ENCODE results near the gene TMEM128.
"Not testable (repeated sequence)": the region's sequence is repeated elsewhere in the genome, so short reads cannot be mapped to it uniquely, and the experiment has no call there.

The TMEM128 gene

DNA sequence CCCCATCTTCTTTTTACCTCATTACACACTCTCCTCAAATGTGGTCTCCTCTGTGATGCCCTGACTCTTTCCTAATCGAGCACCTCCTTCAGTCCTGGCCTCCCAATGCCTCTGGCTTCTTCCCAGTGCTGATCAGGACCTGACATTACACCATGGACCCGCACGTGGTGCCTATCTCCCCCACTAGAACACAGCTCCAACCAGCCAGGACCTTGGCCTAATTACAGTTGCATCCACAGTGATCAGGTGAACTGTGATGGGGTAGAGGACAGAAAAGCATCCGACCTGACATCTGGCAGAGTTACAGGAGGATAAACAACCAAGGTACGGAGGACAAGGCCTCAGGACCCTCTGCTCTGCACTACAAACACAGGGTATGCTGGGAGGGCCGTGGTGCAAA is 29.5 kb upstream of the TMEM128 start:
- Histone ChIP-seq H3K27ac (ENCODE audit: low read length) (no peak overlapping the region), H3K9me3 (ENCODE audit: control insufficient read depth in 2 of 2, low read length in 2 of 2) (no peaks in the 10 kb centered on the region), H3K36me3 (ENCODE audit: control insufficient read depth in 2 of 2, insufficient read depth in 2 of 2, low read length in 2 of 2) (peaks cover 49 to 50% of the 10 kb centered on the region in 2 donors), H3K9ac (ENCODE audit: low read length in 2 of 2) (no peak overlapping the region), H3K4me1 (ENCODE audit: control insufficient read depth, insufficient read depth, low read length) (no peaks in the 10 kb centered on the region), H3K4me3 (ENCODE audit: low read length in 2 of 2) (no peak overlapping the region), H3K27me3 (ENCODE audit: control insufficient read depth in 1 of 2, insufficient read depth in 2 of 2, low read length in 2 of 2) (no peaks in the 10 kb centered on the region)

- Histone ChIP-seq H3K4me1 (ENCODE audit: control insufficient read depth, insufficient read depth, low read length) (no peaks in the 10 kb centered on the region), H3K9me3 (ENCODE audit: control insufficient read depth in 2 of 2, low read length in 2 of 2) (no peaks in the 10 kb centered on the region), H3K36me3 (ENCODE audit: control insufficient read depth in 2 of 2, insufficient read depth in 2 of 2, low read length in 2 of 2) (peaks cover 43 to 50% of the 10 kb centered on the region in 2 donors), H3K9ac (ENCODE audit: low read length in 2 of 2) (no peak overlapping the region), H3K27ac (ENCODE audit: low read length) (no peak overlapping the region), H3K27me3 (ENCODE audit: control insufficient read depth in 1 of 2, insufficient read depth in 2 of 2, low read length in 2 of 2) (no peaks in the 10 kb centered on the region), H3K4me3 (ENCODE audit: low read length in 2 of 2) (no peak overlapping the region)
Measured at GRCh38 chr4:4274226-4274625, 26.2 kb upstream of the TMEM128 start.

DNA sequence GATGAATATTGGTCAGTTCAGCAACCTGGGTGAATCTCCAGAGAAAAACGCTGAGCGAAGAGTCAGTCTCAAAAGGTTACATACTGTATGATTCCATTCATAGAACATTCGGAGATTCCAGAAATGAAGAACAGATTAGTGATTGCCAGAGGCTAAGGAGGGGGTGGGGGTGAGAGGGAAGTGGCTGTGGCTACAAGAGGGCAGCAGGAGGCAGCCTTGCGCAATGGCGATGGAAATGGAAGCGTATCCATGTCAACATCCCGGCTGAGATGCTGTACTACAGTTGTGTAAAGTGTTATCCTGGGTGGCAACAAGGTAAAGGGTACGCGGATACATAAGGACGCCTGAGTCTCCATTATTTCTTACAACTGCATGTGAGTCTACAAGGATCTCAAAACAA is 23.9 kb upstream of the TMEM128 start:
- Histone ChIP-seq H3K36me3 (ENCODE audit: control insufficient read depth in 2 of 2, insufficient read depth in 2 of 2, low read length in 2 of 2) (peaks cover 39 to 45% of the 10 kb centered on the region in 2 donors), H3K9me3 (ENCODE audit: control insufficient read depth in 2 of 2, low read length in 2 of 2) (no peaks in the 10 kb centered on the region), H3K9ac (ENCODE audit: low read length in 2 of 2) (no peak overlapping the region), H3K27me3 (ENCODE audit: control insufficient read depth in 1 of 2, insufficient read depth in 2 of 2, low read length in 2 of 2) (no peaks in the 10 kb centered on the region), H3K27ac (ENCODE audit: low read length) (no peak overlapping the region), H3K4me1 (ENCODE audit: control insufficient read depth, insufficient read depth, low read length) (no peaks in the 10 kb centered on the region), H3K4me3 (ENCODE audit: low read length in 2 of 2) (no peak overlapping the region)

GRCh38 chr4:4270529-4270928 is 22.5 kb upstream of the TMEM128 start:
- H3K27me3 ChIP-seq (ENCODE audit: control insufficient read depth in 1 of 2, insufficient read depth in 2 of 2, low read length in 2 of 2): no peaks in the 10 kb centered on the region
- H3K4me3 ChIP-seq (ENCODE audit: low read length in 2 of 2): no peak overlapping the region
- no peak overlapping the region for H3K9ac ChIP-seq (ENCODE audit: low read length in 2 of 2)
- no peaks in the 10 kb centered on the region for H3K9me3 ChIP-seq (ENCODE audit: control insufficient read depth in 2 of 2, low read length in 2 of 2)
- no peak overlapping the region for H3K27ac ChIP-seq (ENCODE audit: low read length)
- H3K36me3 ChIP-seq (ENCODE audit: control insufficient read depth in 2 of 2, insufficient read depth in 2 of 2, low read length in 2 of 2): peaks cover 39 to 42% of the 10 kb centered on the region in 2 donors
- H3K4me1 ChIP-seq (ENCODE audit: control insufficient read depth, insufficient read depth, low read length): no peaks in the 10 kb centered on the region

DNA sequence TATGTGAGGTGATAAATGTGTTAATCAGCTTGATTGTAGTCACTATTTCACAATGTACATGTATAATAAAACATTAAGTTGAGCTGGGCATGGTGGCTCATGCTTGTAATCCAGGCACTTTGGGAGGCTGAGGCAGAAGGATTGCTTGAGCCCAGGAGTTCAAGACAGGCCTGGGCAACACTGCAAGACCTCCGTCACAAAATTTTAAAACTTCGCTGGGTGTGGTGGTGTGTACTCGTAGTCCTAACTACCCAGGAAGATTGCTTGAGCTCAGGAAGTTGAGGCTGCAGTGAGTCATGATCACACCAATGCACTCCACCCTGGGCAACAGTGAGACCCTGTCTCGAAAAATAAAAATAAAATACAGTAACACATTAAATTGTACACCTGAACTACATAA is 21.8 kb upstream of the TMEM128 start:
- H3K27ac ChIP-seq (ENCODE audit: low read length): no peak overlapping the region
- no peaks in the 10 kb centered on the region for H3K27me3 ChIP-seq (ENCODE audit: control insufficient read depth in 1 of 2, insufficient read depth in 2 of 2, low read length in 2 of 2)
- H3K9ac ChIP-seq (ENCODE audit: low read length in 2 of 2): no peak overlapping the region
- H3K4me3 ChIP-seq (ENCODE audit: low read length in 2 of 2): no peak overlapping the region
- no peaks in the 10 kb centered on the region for H3K9me3 ChIP-seq (ENCODE audit: control insufficient read depth in 2 of 2, low read length in 2 of 2)
- H3K36me3 ChIP-seq (ENCODE audit: control insufficient read depth in 2 of 2, insufficient read depth in 2 of 2, low read length in 2 of 2): peaks cover 37% of the 10 kb centered on the region in 2 donors
- no peaks in the 10 kb centered on the region for H3K4me1 ChIP-seq (ENCODE audit: control insufficient read depth, insufficient read depth, low read length)

DNA sequence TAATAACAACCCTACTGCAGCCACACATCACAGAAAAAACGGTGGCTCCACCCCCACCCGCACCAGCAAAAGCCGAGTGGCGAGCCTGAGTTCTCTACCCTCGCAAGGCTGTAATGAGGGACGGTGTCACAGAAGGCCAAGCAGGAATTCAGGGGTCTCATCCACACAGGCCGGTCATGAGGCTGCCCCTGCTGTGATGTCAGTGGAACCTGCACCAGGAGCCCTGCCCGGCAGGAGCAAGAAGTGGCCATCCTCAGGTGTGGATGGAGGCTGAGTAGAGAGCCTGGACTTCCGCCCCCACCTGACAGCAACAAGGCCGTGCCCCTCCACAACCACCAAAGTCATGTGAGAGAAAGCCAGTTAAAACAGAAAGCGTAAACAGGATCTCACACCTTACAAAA is 21.3 kb upstream of the TMEM128 start:
- Histone ChIP-seq H3K27ac (ENCODE audit: low read length) (no peak overlapping the region), H3K9me3 (ENCODE audit: control insufficient read depth in 2 of 2, low read length in 2 of 2) (no peaks in the 10 kb centered on the region), H3K27me3 (ENCODE audit: control insufficient read depth in 1 of 2, insufficient read depth in 2 of 2, low read length in 2 of 2) (no peaks in the 10 kb centered on the region), H3K4me1 (ENCODE audit: control insufficient read depth, insufficient read depth, low read length) (no peaks in the 10 kb centered on the region), H3K36me3 (ENCODE audit: control insufficient read depth in 2 of 2, insufficient read depth in 2 of 2, low read length in 2 of 2) (peaks cover 33 to 35% of the 10 kb centered on the region in 2 donors), H3K9ac (ENCODE audit: low read length in 2 of 2) (no peak overlapping the region), H3K4me3 (ENCODE audit: low read length in 2 of 2) (no peak overlapping the region)

GRCh38 chr4:4268776-4269175 is 20.8 kb upstream of the TMEM128 start:
- H3K27ac ChIP-seq (ENCODE audit: low read length): no peak overlapping the region
- no peaks in the 10 kb centered on the region for H3K4me1 ChIP-seq (ENCODE audit: control insufficient read depth, insufficient read depth, low read length)
- H3K4me3 ChIP-seq (ENCODE audit: low read length in 2 of 2): no peak overlapping the region
- H3K36me3 ChIP-seq (ENCODE audit: control insufficient read depth in 2 of 2, insufficient read depth in 2 of 2, low read length in 2 of 2): peaks cover 29 to 31% of the 10 kb centered on the region in 2 donors
- H3K9ac ChIP-seq (ENCODE audit: low read length in 2 of 2): no peak overlapping the region
- no peaks in the 10 kb centered on the region for H3K9me3 ChIP-seq (ENCODE audit: control insufficient read depth in 2 of 2, low read length in 2 of 2)
- H3K27me3 ChIP-seq (ENCODE audit: control insufficient read depth in 1 of 2, insufficient read depth in 2 of 2, low read length in 2 of 2): no peaks in the 10 kb centered on the region

DNA sequence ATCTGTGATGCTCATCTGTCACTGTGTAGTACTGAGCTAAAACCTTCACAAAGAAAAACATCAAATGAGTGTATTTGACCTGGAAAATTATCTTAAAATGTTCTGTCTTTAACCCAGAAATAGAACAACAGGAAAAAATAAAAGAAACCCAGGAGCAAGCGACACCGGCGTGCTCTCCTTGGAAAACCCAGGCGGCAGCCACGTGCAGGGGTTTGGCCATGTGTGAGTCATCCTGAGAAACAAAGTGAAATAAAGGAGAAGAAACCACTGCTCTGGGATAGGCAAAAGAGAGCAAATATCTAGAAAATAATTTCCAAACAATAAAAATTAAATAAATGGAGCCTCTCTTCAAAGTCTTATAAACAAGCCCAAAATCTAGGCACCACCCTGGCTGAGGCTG is 20.0 kb upstream of the TMEM128 start:
- H3K27ac ChIP-seq (ENCODE audit: low read length): no peak overlapping the region
- peaks cover 23 to 24% of the 10 kb centered on the region in 2 donors for H3K36me3 ChIP-seq (ENCODE audit: control insufficient read depth in 2 of 2, insufficient read depth in 2 of 2, low read length in 2 of 2)
- H3K9me3 ChIP-seq (ENCODE audit: control insufficient read depth in 2 of 2, low read length in 2 of 2): no peaks in the 10 kb centered on the region
- H3K4me3 ChIP-seq (ENCODE audit: low read length in 2 of 2): no peak overlapping the region
- no peaks in the 10 kb centered on the region for H3K4me1 ChIP-seq (ENCODE audit: control insufficient read depth, insufficient read depth, low read length)
- no peak overlapping the region for H3K9ac ChIP-seq (ENCODE audit: low read length in 2 of 2)
- H3K27me3 ChIP-seq (ENCODE audit: control insufficient read depth in 1 of 2, insufficient read depth in 2 of 2, low read length in 2 of 2): no peaks in the 10 kb centered on the region

DNA sequence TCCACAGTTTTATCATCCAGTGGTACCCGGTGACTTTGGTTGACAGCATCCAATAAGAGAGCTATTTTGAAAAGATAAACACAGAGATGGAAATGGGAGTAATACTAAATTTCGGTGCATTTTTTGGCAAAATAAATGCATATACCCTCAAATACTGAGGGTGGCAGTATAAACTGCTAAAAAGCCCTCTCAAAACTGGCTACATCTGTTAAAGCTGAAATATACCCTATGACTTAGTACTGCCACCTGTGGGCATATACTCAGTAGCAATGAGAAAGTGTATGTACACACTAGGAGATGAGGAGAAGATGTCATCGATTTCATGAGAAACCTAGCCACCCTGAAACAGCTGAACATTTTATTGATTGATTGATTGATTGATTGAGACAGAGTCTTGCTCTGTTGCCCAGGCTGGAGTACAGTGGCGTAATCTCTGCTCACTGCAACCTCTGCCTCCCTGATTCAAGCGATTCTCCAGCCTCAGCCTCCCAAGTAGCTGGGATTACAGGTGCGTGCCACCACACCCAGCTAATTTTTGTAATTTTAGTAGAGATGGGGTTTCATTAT is 12.2 kb upstream of the TMEM128 start:
- Histone ChIP-seq H3K27ac (ENCODE audit: low read length) (no peak overlapping the region), H3K9me3 (ENCODE audit: control insufficient read depth in 2 of 2, low read length in 2 of 2) (no peaks in the 10 kb centered on the region), H3K4me3 (ENCODE audit: low read length in 2 of 2) (no peak overlapping the region), H3K36me3 (ENCODE audit: control insufficient read depth in 2 of 2, insufficient read depth in 2 of 2, low read length in 2 of 2) (no peaks in the 10 kb centered on the region), H3K9ac (ENCODE audit: low read length in 2 of 2) (no peak overlapping the region), H3K4me1 (ENCODE audit: control insufficient read depth, insufficient read depth, low read length) (no peaks in the 10 kb centered on the region), H3K27me3 (ENCODE audit: control insufficient read depth in 1 of 2, insufficient read depth in 2 of 2, low read length in 2 of 2) (peaks cover 0 to 2% of the 10 kb centered on the region in 2 donors)

- Histone ChIP-seq H3K9me3 (ENCODE audit: control insufficient read depth in 2 of 2, low read length in 2 of 2) (no peaks in the 10 kb centered on the region), H3K27ac (ENCODE audit: low read length) (no peak overlapping the region), H3K27me3 (ENCODE audit: control insufficient read depth in 1 of 2, insufficient read depth in 2 of 2, low read length in 2 of 2) (peaks cover 0 to 3% of the 10 kb centered on the region in 2 donors), H3K9ac (ENCODE audit: low read length in 2 of 2) (no peak overlapping the region), H3K4me3 (ENCODE audit: low read length in 2 of 2) (no peak overlapping the region), H3K4me1 (ENCODE audit: control insufficient read depth, insufficient read depth, low read length) (no peaks in the 10 kb centered on the region), H3K36me3 (ENCODE audit: control insufficient read depth in 2 of 2, insufficient read depth in 2 of 2, low read length in 2 of 2) (no peaks in the 10 kb centered on the region)
Measured at GRCh38 chr4:4259484-4260100, 11.6 kb upstream of the TMEM128 start.

DNA sequence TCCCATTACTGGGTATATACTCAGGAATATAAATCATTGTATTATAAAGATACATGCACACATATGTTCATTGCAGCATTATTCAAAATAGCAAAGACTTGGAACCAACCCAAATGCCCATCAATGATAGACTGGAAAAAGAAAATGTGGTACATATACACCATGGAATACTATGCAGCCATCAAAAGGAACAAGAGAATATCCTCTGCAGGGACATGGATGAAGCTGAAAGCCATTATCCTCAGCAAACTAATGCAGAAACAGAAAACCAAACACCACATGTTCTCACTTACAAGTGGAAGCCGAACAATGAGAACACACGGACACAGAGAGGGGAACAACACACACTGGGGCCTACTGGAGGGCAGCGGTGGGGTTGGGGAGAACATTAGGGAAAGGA is 9.7 kb upstream of the TMEM128 start:
- not testable (repeated sequence) for H3K27ac ChIP-seq (ENCODE audit: low read length); H3K4me3 ChIP-seq (ENCODE audit: low read length in 2 of 2); H3K9ac ChIP-seq (ENCODE audit: low read length in 2 of 2); H3K27me3 ChIP-seq (ENCODE audit: control insufficient read depth in 1 of 2, insufficient read depth in 2 of 2, low read length in 2 of 2); H3K4me1 ChIP-seq (ENCODE audit: control insufficient read depth, insufficient read depth, low read length); H3K9me3 ChIP-seq (ENCODE audit: control insufficient read depth in 2 of 2, low read length in 2 of 2); H3K36me3 ChIP-seq (ENCODE audit: control insufficient read depth in 2 of 2, insufficient read depth in 2 of 2, low read length in 2 of 2)

All from stomach smooth muscle (tissue), 2 donors.